Kidney (tissue), 14 donors: ENCODE data around the gene DHFR2. TPM values are rescaled to one million over a fixed set of nuclear protein-coding genes. Genes with fewer than 3 reads are reported as not detected.

Experiments used
- DNase-seq, 5 donors: peaks; one replicate each; pipeline ENCODE4 v3.0.0-alpha.2; 2013 to 2020
- FAIRE-seq: peaks from 2 replicates; lab custom pipeline; 2012; peaks lifted over from hg19 to GRCh38; lab: Jason Lieb, UNC
- H3K27ac ChIP-seq, 2 donors: one replicate each; pipeline ENCODE4 v1.7.0; 2013; ENCODE audit warnings: low read depth in 2 of 2, low read length in 2 of 2, inconsistent platforms in 1 of 2
- H3K27me3 ChIP-seq: one replicate; pipeline ENCODE4 v1.7.1; 2013; ENCODE audit warnings: low read length, inconsistent platforms; ENCODE audit not compliant: control insufficient read depth, insufficient read depth
- H3K36me3 ChIP-seq, 3 donors: one replicate each; pipeline versions ENCODE4 v1.7.0 to v1.7.1; 2013; ENCODE audit warnings: low read length in 3 of 3, control low read depth in 1 of 3, inconsistent platforms in 1 of 3; ENCODE audit not compliant: insufficient read depth in 3 of 3, control insufficient read depth in 2 of 3
- H3K4me1 ChIP-seq, 3 donors: one replicate each; pipeline versions ENCODE4 v1.7.0 to v1.7.1; 2013; ENCODE audit warnings: low read length in 3 of 3, inconsistent platforms in 1 of 3, low read depth in 1 of 3; ENCODE audit not compliant: control insufficient read depth in 2 of 3, insufficient read depth in 2 of 3
- H3K4me3 ChIP-seq, 3 donors: one replicate each; pipeline versions ENCODE4 v1.7.0 to v1.8.1; 2013; ENCODE audit warnings: low read length in 3 of 3, control low read depth in 1 of 3, inconsistent platforms in 1 of 3
- H3K9ac ChIP-seq, 3 donors: one replicate each; pipeline versions ENCODE4 v1.7.0 to v1.7.1; 2013; ENCODE audit warnings: low read length in 3 of 3, control low read depth in 1 of 3, inconsistent platforms in 1 of 3
- H3K9me3 ChIP-seq, 3 donors: one replicate each; pipeline versions ENCODE4 v1.7.0 to v1.7.1; 2013; ENCODE audit warnings: low read length in 3 of 3, control low read depth in 1 of 3, inconsistent platforms in 1 of 3; ENCODE audit not compliant: control insufficient read depth in 2 of 3, insufficient read depth in 1 of 3
- CTCF ChIP-seq: IDR thresholded peaks from 3 replicates; pipeline ENCODE4 v1.5.1; 2012; ENCODE audit warnings: mild to moderate bottlenecking, moderate library complexity, borderline replicate concordance; ENCODE audit not compliant: insufficient read depth; ENCODE audit errors: extremely low read depth
- intact Hi-C: fragments of 100-400 bp; cut with DNase I; formaldehyde crosslinking; loops from one replicate; pipeline ENCODE4 v1.11.1; 2022
- polyA plus RNA-seq: library from polyadenylated mRNA; stranded (reverse); fragments of 350-450 nt; fragmentation: Illumina TruSeq; extraction: RNeasy Lipid Tissue Mini Kit (QIAGEN cat#74804); gene quantifications from one replicate; pipeline ENCODE4 v1.2.3, GENCODE V29; 2014; ENCODE audit warnings: low read depth, low replicate concordance; ENCODE audit not compliant: insufficient read depth
- total RNA-seq: library from RNA; stranded (reverse); fragmentation: NEBNext Ultra II Directional; extraction: Animal tissue kit (Norgen Biotek cat#: 25700); gene quantifications from one replicate; pipeline ENCODE4 v1.2.1, GENCODE V29; 2021
- donor health status: control.
- donor health status: control.
- donor health status: control.
- donor health status: control.
- donor health status: control.
- donor health status: DM: yes; HTN: yes; CAD: no.
- donor health status: Normal renal cell carcinoma (clear cell type).

The DHFR2 gene
- total and polyA plus RNA-seq, 2 donors from 2014 or later, result 4.0 to 9.9 TPM

- TF ChIP-seq CTCF, result no peak
- no peaks in the 10 kb centered on the region for H3K27me3 ChIP-seq
- H3K36me3 ChIP-seq, result no peaks in the 10 kb centered on the region
- no peak overlapping the region for H3K27ac ChIP-seq
- intact Hi-C loops, result no loop called here
- H3K9me3 ChIP-seq, result no peaks in the 10 kb centered on the region
- H3K4me1 ChIP-seq, result no peaks in the 10 kb centered on the region
- FAIRE-seq (no peak), DNase-seq (no peak)
- H3K9ac ChIP-seq, result no peak overlapping the region
- no peak overlapping the region for H3K4me3 ChIP-seq
Measured at GRCh38 chr3:94026623-94027022, 36.1 kb downstream of the DHFR2 start.

GRCh38 chr3:94024385-94024784, 38.3 kb downstream of the DHFR2 start:
- no peak overlapping the region for H3K4me3 ChIP-seq
- H3K36me3 ChIP-seq, result no peaks in the 10 kb centered on the region
- H3K9me3 ChIP-seq, result no peaks in the 10 kb centered on the region
- DNase-seq (no peak), FAIRE-seq (no peak)
- intact Hi-C loops, result no loop called here
- H3K9ac ChIP-seq, result no peak overlapping the region
- H3K4me1 ChIP-seq, result no peaks in the 10 kb centered on the region
- no peak for TF ChIP-seq CTCF
- no peaks in the 10 kb centered on the region for H3K27me3 ChIP-seq
- H3K27ac ChIP-seq, result no peak overlapping the region

GRCh38 chr3:94020293-94020692, 42.4 kb downstream of the DHFR2 start:
- intact Hi-C loops, result no loop called here

More at GRCh38 chr3:94020293-94020692, 42.4 kb downstream of the DHFR2 start:
- no peak overlapping the region for H3K27ac ChIP-seq
- no peaks in the 10 kb centered on the region for H3K27me3 ChIP-seq
- DNase-seq, result no peak
- H3K9ac ChIP-seq, result no peak overlapping the region
- H3K4me1 ChIP-seq, result no peaks in the 10 kb centered on the region
- H3K9me3 ChIP-seq, result no peaks in the 10 kb centered on the region
- TF ChIP-seq CTCF, result no peak
- no peaks in the 10 kb centered on the region for H3K36me3 ChIP-seq
- no peak for FAIRE-seq
- H3K4me3 ChIP-seq, result no peak overlapping the region
